Myocyte (in vitro differentiated cells): ENCODE data around the gene ARMC7. TPM values are rescaled to one million over a fixed set of nuclear protein-coding genes. Genes with fewer than 3 reads are reported as not detected.
"Not testable (repeated sequence)": the region's sequence is repeated elsewhere in the genome, so short reads cannot be mapped to it uniquely, and the experiment has no call there.

ENCODE experiments used
- DNase-seq: peaks from one replicate; pipeline ENCODE4 v3.0.0-alpha.2; 2012; ENCODE audit warnings: low read depth
- total RNA-seq: library from RNA; depleted of rRNA; stranded (reverse); fragments of >200 nt; gene quantifications from 2 replicates; pipeline ENCODE4 v1.2.3, GENCODE V29; 2014

ARMC7 gene
- total RNA-seq, 1 donor from 2014 or later = 4.4 TPM

- DNase-seq = no peak
Observed at GRCh38 chr17:75152523-75152921, 42.8 kb downstream of the ARMC7 start.

GRCh38 chr17:75152922-75153779, 43.4 kb downstream of the ARMC7 start:
- no peak for DNase-seq

GRCh38 chr17:75153780-75154194, 44.0 kb downstream of the ARMC7 start:
- peak; percentile 33 for DNase-seq

GRCh38 chr17:75154195-75155106, 44.7 kb downstream of the ARMC7 start, which contains the start of gene JPT1:
Gene JPT1 (minus strand): TSS chr17:75154512. CDS start chr17:75154397, 115 bp downstream.
- peak; percentile 100 for DNase-seq

GRCh38 chr17:75155191-75155601, 45.4 kb downstream of the ARMC7 start:
- DNase-seq = peak; percentile 97

GRCh38 chr17:75158480-75158879, 48.7 kb downstream of the ARMC7 start:
- not testable (repeated sequence) for DNase-seq

GRCh38 chr17:75159196-75160031, 49.6 kb downstream of the ARMC7 start:
- DNase-seq = no peak

GRCh38 chr17:75160211-75160610, 50.4 kb downstream of the ARMC7 start:
- DNase-seq = peak; percentile 81

GRCh38 chr17:75163074-75163473, 53.3 kb downstream of the ARMC7 start:
- no peak for DNase-seq

- DNase-seq = not testable (repeated sequence)
Observed at GRCh38 chr17:75164606-75165005, 54.8 kb downstream of the ARMC7 start.

- no peak for DNase-seq
Observed at GRCh38 chr17:75168998-75169397, 59.2 kb downstream of the ARMC7 start.

GRCh38 chr17:75173526-75173925, 63.8 kb downstream of the ARMC7 start:
- DNase-seq = no peak

- no peak for DNase-seq
Observed at GRCh38 chr17:75174996-75175395, 65.2 kb downstream of the ARMC7 start.

- DNase-seq = no peak
Observed at GRCh38 chr17:75176625-75177024, 66.9 kb downstream of the ARMC7 start.

GRCh38 chr17:75178453-75178852, 68.7 kb downstream of the ARMC7 start:
- DNase-seq = no peak

Other genes starting within 250 kb of the ARMC7 start
- gene FDXR, start 237.0 kb upstream of the ARMC7 start, total RNA-seq = 7.9 and 11.7 TPM in 2 replicates
- not detected in 2 replicates for gene FADS6, start 216.3 kb upstream of the ARMC7 start, total RNA-seq
- not detected in 2 replicates for gene USH1G, start 186.7 kb upstream of the ARMC7 start, total RNA-seq
- gene OTOP2, start 185.7 kb upstream of the ARMC7 start, total RNA-seq = not detected in 2 replicates
- gene OTOP3, start 174.1 kb upstream of the ARMC7 start, total RNA-seq = not detected in 2 replicates
- 0.83 and 3.0 TPM in 2 replicates for gene HID1, start 137.2 kb upstream of the ARMC7 start, total RNA-seq
- gene CDR2L, start 122.3 kb upstream of the ARMC7 start, total RNA-seq = 22.5 and 23.6 TPM in 2 replicates
- gene MRPL58, start 97.3 kb upstream of the ARMC7 start, total RNA-seq = 34.8 and 39.9 TPM in 2 replicates
- 278 and 305 TPM in 2 replicates for gene ATP5PD, start 63.0 kb upstream of the ARMC7 start, total RNA-seq
- gene KCTD2, start 62.7 kb upstream of the ARMC7 start, total RNA-seq = 18.4 and 20.6 TPM in 2 replicates
- 0.88 and 1.6 TPM in 2 replicates for gene SLC16A5, start 22.0 kb upstream of the ARMC7 start, total RNA-seq
- 64.4 and 70.8 TPM in 2 replicates for gene NT5C, start 21.8 kb downstream of the ARMC7 start, total RNA-seq
- gene JPT1, start 44.5 kb downstream of the ARMC7 start, total RNA-seq = 469 and 635 TPM in 2 replicates
- gene SUMO2, start 73.0 kb downstream of the ARMC7 start, total RNA-seq = 62.2 and 66.8 TPM in 2 replicates
- 20.1 and 26.1 TPM in 2 replicates for gene NUP85, start 95.7 kb downstream of the ARMC7 start, total RNA-seq
- gene GGA3, start 151.6 kb downstream of the ARMC7 start, total RNA-seq = 18.9 and 22.2 TPM in 2 replicates
- gene MRPS7, start 151.9 kb downstream of the ARMC7 start, total RNA-seq = 57.2 and 65.1 TPM in 2 replicates
- 8.7 and 9.9 TPM in 2 replicates for gene MIF4GD, start 161.3 kb downstream of the ARMC7 start, total RNA-seq
- 3.3 and 7.5 TPM in 2 replicates for gene SLC25A19, start 179.5 kb downstream of the ARMC7 start, total RNA-seq